Measurements from ENCODE around the gene DNMT3A. TPM values are rescaled to one million over a fixed set of nuclear protein-coding genes. Genes with fewer than 3 reads are reported as not detected.

The DNMT3A gene
- polyA plus RNA-seq, 3 donors, result 77.2 to 91.0 (median 86.6) TPM

DNA sequence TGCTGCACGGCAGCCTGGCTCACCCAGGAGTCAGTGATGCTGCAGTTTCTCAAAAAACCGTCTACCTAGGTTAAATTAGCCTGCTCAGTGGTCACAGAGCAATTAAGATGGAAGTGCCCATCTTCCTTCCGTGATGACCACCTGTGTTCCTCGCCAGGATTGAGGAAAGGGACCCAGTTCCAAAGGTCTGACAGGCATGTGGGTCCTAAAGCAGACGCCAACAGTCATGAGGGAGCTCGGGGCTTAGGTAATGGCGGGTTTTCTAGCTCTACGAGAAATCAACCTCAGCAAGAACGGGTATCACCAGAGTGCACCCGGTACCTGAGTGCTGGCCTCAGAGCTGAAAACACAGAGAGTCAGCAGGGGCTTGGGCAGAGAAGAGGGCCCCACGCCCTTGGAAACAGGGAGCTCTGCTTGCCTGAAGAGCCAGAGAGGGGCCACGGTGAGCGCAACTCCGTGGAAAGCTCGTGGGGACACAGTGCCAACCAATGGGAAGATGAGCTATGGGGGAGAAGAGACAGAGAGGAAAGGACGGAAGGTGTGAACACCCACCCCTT lies 34.3 kb upstream of the DNMT3A start:
- DNase-seq (ENCODE audit: extremely low read depth in 1 of 11, low read depth in 9 of 11, low spot score in 4 of 11), result no peak

DNA sequence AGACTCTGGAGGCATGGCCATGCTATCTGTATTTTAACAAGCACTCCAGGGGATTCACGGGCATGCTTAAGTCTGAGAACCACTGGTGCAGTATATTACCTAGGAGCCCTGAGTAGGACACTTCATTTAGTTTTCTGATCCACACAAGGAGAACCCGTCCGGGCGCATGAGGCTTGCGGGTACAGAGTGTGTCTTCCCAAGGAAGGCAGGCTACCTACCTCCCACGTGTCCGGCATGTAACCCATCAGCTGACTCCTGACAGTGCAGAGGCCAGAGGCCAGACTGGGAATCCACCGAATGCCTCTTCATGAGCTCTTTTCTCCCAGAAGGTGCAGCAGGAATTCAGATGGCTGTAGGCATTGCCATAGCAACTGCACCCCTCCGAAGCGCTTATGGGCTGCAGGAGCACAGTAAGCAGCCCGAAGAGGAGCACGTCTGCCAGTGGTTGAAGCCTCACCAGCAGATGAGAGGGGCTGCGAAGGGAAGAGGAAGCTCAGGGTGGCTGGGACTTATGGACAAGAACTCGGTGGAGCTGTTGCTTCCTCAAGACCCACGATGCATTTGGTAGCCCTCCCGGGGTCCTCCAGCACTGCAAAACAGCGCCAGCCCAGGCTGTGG lies 33.8 kb upstream of the DNMT3A start:
- DNase-seq (ENCODE audit: extremely low read depth in 1 of 11, low read depth in 9 of 11, low spot score in 4 of 11), result no peak

GRCh38 chr2:25374827-25375226 lies 33.1 kb upstream of the DNMT3A start:
- DNase-seq (ENCODE audit: extremely low read depth in 1 of 11, low read depth in 9 of 11, low spot score in 4 of 11), result no peak

- no peak for DNase-seq (ENCODE audit: extremely low read depth in 1 of 11, low read depth in 9 of 11, low spot score in 4 of 11)
These were observed 32.7 kb upstream of the DNMT3A start for GRCh38 chr2:25374411-25374810.

DNA sequence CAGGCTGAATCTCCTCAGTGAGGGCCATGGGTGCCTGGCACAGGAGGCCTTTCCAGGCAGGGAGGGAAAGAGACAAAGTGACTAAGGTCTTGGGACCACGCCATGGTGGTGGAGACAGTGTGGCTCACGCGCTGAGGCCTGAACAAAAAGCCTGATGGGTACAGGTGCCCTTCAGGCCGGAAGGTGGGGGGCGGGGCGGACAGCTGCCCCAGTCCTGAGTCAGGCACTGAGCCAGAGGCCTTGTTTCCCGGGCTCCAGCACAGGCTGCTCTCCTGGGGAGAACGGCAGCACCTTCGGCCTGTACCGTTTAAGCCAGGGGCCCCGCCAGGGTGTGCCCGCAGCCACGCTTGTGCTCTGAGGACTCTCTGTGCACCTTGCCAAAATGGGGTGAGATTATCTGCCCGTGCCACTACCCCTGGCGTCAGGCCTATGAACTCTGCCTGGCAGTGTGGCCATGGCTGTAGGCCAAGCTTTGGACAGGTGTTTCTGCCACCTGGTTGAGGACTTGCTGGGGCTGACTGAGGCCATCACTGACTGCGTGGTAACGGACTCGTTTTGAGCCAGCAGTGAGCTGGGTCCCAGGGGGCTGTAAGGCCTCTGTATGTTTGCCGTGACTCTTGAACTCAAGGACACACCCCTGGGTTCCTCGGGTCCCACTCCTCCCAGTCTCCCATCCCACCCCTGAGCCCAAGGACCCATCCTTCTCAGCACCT lies 31.7 kb upstream of the DNMT3A start:
- no peak for DNase-seq (ENCODE audit: extremely low read depth in 1 of 11, low read depth in 9 of 11, low spot score in 4 of 11)

DNA sequence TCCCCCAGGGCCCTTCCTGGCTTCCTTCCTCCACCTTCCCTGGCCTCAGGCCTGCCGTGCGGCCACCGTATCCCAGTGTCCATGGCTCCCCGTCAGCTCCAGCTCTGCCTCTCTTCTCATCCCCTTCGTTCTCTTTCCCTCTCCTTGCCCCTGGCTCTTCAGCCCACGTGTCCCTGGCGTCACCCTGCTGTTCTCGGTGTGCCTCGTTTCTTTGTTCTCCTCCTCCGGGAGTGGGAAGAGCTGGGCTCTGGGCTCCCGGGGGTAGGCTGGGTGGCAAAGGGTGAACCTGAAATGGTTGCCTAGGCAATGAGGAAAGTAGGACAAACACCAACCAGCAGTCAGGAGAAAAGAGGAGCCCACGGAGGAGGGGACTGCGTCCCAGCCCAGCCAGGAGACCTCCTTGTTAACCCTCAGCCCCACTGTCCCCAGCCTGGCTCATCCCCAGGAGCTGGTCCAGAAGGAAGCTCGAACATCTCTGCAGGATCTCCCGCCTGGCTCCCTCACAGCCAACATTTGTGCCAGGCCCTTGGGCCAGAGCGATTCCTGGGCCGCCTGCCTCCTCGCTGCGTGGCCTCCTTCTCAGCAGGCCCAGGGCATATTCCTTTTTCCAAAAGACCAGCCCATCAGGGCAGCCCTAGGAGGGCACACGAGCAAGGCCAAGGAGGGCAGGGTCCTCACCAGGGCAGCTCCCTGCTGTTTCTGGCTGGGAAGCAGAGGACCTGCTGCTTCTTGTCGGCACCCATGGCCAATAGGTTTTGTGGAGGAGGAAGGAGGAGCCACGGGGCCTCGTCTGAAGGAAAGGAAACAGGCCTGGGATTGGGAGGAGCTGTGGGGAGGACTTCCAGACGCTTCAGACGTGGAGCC lies 30.9 kb upstream of the DNMT3A start:
- DNase-seq (ENCODE audit: extremely low read depth in 1 of 11, low read depth in 9 of 11, low spot score in 4 of 11), result no peak

- no peak for DNase-seq (ENCODE audit: extremely low read depth in 1 of 11, low read depth in 9 of 11, low spot score in 4 of 11)
These were observed 29.8 kb upstream of the DNMT3A start for GRCh38 chr2:25371253-25372241.

DNA sequence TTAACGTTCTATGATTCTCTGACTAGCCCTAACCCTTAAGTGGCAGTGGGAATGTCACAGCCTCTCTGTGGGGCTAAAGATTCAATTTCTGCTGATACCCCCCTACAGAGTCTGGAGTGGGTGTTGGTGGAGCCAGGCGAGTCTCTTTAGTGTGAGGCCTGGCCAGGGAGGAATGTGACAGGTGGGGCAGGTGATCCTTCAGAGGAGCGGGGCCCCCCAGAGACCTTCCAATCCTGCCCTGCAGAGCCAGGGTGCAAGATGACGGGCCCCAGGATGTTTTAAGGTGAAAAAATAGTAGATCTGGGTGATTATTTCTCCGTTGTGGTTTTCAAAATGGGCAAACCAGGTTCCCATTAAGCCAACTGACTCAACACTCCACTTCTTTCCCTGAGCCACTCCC lies 28.2 kb upstream of the DNMT3A start:
- DNase-seq (ENCODE audit: extremely low read depth in 1 of 11, low read depth in 9 of 11, low spot score in 4 of 11), result no peak

DNA sequence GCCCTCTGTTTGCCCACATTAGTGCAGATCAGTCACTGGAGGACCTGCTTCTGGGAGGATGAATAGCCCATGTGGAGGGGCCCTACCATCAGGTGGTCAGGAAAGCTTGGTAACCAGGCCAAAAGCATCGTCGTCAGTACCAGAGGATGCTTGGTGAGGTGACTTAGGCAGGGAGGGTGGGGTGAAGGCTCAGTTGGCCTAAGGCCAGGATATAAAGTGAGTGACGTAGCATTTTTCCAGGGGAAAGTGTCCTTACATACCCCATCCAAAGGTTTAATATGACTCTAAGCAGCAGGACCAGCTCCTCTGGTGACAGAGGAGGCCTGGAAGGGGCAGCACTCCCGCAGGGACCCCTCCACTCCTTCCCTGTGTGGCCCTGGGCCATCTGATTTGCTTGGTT lies 27.7 kb upstream of the DNMT3A start:
- no peak for DNase-seq (ENCODE audit: extremely low read depth in 1 of 11, low read depth in 9 of 11, low spot score in 4 of 11)

GRCh38 chr2:25368660-25369059 lies 26.9 kb upstream of the DNMT3A start:
- no peak for DNase-seq (ENCODE audit: extremely low read depth in 1 of 11, low read depth in 9 of 11, low spot score in 4 of 11)

- no peak for DNase-seq (ENCODE audit: extremely low read depth in 1 of 11, low read depth in 9 of 11, low spot score in 4 of 11)
These were observed 25.6 kb upstream of the DNMT3A start for GRCh38 chr2:25367296-25367695.

GRCh38 chr2:25366629-25367028 lies 24.9 kb upstream of the DNMT3A start:
- no peak for DNase-seq (ENCODE audit: extremely low read depth in 1 of 11, low read depth in 9 of 11, low spot score in 4 of 11)

- DNase-seq (ENCODE audit: extremely low read depth in 1 of 11, low read depth in 9 of 11, low spot score in 4 of 11), result no peak
These were observed 23.5 kb upstream of the DNMT3A start for GRCh38 chr2:25365241-25365640.

- DNase-seq (ENCODE audit: extremely low read depth in 1 of 11, low read depth in 9 of 11, low spot score in 4 of 11), result no peak
These were observed 22.0 kb upstream of the DNMT3A start for GRCh38 chr2:25363733-25364132.

- no peak for DNase-seq (ENCODE audit: extremely low read depth in 1 of 11, low read depth in 9 of 11, low spot score in 4 of 11)
These were observed 20.9 kb upstream of the DNMT3A start for GRCh38 chr2:25362434-25363145.

DNA sequence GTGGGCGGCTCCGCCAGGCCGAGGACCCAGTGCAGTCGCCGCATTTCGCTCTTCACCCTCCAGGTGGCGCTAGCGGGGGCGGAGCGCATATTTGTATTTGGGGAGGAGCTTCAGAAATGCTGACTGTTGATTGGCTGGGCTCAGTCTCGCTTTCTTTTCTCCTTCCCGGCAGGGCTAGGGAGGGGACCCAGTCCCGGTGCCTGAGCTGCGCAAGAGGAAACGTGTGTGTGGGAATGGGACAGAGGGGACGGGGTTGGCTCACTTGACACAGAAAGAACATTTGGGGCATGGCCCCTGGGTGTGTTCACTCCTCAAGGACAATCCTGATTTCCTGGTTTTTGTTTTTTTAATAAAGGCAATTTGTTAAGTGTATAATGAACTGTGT lies 20.3 kb upstream of the DNMT3A start:
- DNase-seq (ENCODE audit: extremely low read depth in 1 of 11, low read depth in 9 of 11, low spot score in 4 of 11), result peak; percentile 83 to 93 (median 90)

DNA sequence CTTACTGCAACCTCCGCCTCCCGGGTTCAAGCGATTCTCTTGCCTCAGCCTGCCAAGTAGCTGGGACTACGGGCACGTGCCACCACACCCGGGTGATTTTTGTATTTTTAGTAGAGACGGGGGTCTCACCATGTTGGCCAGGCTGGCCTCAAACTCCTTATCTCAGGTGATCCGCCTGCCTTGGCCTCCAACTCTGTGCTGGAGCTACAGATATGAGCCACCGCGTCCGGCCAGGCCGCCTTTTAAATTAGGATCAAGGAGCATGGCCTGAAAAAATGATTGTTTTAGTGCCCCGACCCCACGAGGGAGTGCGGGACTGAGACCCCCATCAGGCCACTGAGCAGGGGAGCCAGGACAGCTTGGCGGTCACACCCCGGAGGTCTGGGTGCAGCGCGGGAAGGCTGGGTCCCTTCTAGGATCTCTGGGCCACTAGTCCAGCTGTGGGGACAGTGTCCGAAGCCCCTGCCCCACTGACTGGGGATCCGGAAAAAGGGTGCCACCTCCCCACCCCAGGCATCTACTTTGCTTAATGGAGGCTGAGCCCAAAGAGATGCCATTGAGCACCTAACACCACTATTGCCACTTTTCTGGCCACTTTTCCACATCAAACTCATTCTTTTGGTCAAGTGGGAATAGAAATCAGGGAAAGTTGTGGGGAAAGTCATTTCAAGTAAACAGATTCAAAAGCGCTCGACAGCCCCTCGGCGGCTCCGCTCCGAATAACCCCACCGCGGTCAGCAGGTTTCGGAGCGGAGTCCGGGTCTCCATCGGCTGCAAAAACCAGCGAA lies 19.7 kb upstream of the DNMT3A start:
- no peak for DNase-seq (ENCODE audit: extremely low read depth in 1 of 11, low read depth in 9 of 11, low spot score in 4 of 11)
